ENCODE data around the gene CPTP.
A peak's percentile ranks its signal among the peaks of the same experiment; 100 is the strongest.

CPTP gene

GRCh38 chr1:1304331-1305299 is 20.0 kb upstream of the CPTP start:
- TF ChIP-seq, protein P1, sequence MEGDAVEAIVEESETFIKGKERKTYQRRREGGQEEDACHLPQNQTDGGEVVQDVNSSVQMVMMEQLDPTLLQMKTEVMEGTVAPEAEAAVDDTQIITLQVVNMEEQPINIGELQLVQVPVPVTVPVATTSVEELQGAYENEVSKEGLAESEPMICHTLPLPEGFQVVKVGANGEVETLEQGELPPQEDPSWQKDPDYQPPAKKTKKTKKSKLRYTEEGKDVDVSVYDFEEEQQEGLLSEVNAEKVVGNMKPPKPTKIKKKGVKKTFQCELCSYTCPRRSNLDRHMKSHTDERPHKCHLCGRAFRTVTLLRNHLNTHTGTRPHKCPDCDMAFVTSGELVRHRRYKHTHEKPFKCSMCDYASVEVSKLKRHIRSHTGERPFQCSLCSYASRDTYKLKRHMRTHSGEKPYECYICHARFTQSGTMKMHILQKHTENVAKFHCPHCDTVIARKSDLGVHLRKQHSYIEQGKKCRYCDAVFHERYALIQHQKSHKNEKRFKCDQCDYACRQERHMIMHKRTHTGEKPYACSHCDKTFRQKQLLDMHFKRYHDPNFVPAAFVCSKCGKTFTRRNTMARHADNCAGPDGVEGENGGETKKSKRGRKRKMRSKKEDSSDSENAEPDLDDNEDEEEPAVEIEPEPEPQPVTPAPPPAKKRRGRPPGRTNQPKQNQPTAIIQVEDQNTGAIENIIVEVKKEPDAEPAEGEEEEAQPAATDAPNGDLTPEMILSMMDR (IDR thresholded peaks at IDR 0.05; ENCODE audit: insufficient read depth, low read length, poor library complexity, severe bottlenecking): no peak
- TF ChIP-seq EZH2phosphoT487 (conservative IDR thresholded peaks at IDR 0.05; ENCODE audit: low read length): no peak
- Histone ChIP-seq H3K36me3 (ENCODE audit: low read length) (no peaks in the 10 kb centered on the region), H3K27ac (ENCODE audit: low read depth, low read length) (peak overlapping the region; percentile 65), H3K4me2 (ENCODE audit: low read depth, low read length, poor library complexity, severe bottlenecking) (peak overlapping the region; percentile 81), H3K9me2 (replicated peaks; ENCODE audit: insufficient read depth, low read length) (no peaks in the 10 kb centered on the region), H3K4me3 (ENCODE audit: insufficient read depth, low read length, poor library complexity, severe bottlenecking) (no peak overlapping the region), H3F3A (ENCODE audit: insufficient read depth) (no peaks in the 10 kb centered on the region; the same call in 1 of the 2 replicates), H2AFZ (ENCODE audit: low read depth, low read length, severe bottlenecking) (no peak overlapping the region), H3K27me3 (ENCODE audit: low read length) (no peaks in the 10 kb centered on the region), H3K9me3 (ENCODE audit: insufficient read depth, low read length) (no peaks in the 10 kb centered on the region), H3K9ac (ENCODE audit: low read length) (peak overlapping the region; percentile 99; the same call in 1 of the 2 replicates), H4K20me1 (ENCODE audit: low read depth, low read length) (no peaks in the 10 kb centered on the region; the same call in 1 of the 2 replicates), H3K79me2 (ENCODE audit: insufficient read depth, low read length) (peaks cover 12% of the 10 kb centered on the region)

GRCh38 chr1:1305300-1306069 is 19.1 kb upstream of the CPTP start:
- H3K27ac ChIP-seq (ENCODE audit: low read depth, low read length): peak overlapping the region; percentile 65
- H3K4me3 ChIP-seq (ENCODE audit: insufficient read depth, low read length, poor library complexity, severe bottlenecking): peak overlapping the region; percentile 93
- H3K27me3 ChIP-seq (ENCODE audit: low read length): no peaks in the 10 kb centered on the region

GRCh38 chr1:1306070-1306660 is 18.4 kb upstream of the CPTP start:
- H3K9ac ChIP-seq (ENCODE audit: low read length): peak overlapping the region; percentile 99

More at GRCh38 chr1:1305300-1306069, 19.1 kb upstream of the CPTP start:
- H4K20me1 ChIP-seq (ENCODE audit: low read depth, low read length): no peaks in the 10 kb centered on the region; the same call in 1 of the 2 replicates
- H3K9me3 ChIP-seq (ENCODE audit: insufficient read depth, low read length): no peaks in the 10 kb centered on the region
- no peaks in the 10 kb centered on the region; the same call in 1 of the 2 replicates for H3F3A ChIP-seq (ENCODE audit: insufficient read depth)
- no peak for TF ChIP-seq EZH2phosphoT487 (conservative IDR thresholded peaks at IDR 0.05; ENCODE audit: low read length)
- no peaks in the 10 kb centered on the region for H3K36me3 ChIP-seq (ENCODE audit: low read length)
- peak overlapping the region; percentile 99 for H3K9ac ChIP-seq (ENCODE audit: low read length)
- H3K9me2 ChIP-seq (replicated peaks; ENCODE audit: insufficient read depth, low read length): no peaks in the 10 kb centered on the region
- peak overlapping the region; percentile 81 for H3K4me2 ChIP-seq (ENCODE audit: low read depth, low read length, poor library complexity, severe bottlenecking)
- H3K79me2 ChIP-seq (ENCODE audit: insufficient read depth, low read length): peaks cover 12% of the 10 kb centered on the region
- H2AFZ ChIP-seq (ENCODE audit: low read depth, low read length, severe bottlenecking): no peak overlapping the region

More at GRCh38 chr1:1306070-1306660, 18.4 kb upstream of the CPTP start:
- no peak for TF ChIP-seq EZH2phosphoT487 (conservative IDR thresholded peaks at IDR 0.05; ENCODE audit: low read length)
- TF ChIP-seq, protein P1 (IDR thresholded peaks at IDR 0.05; ENCODE audit: insufficient read depth, low read length, poor library complexity, severe bottlenecking): peak; percentile 19
- Histone ChIP-seq H3K36me3 (ENCODE audit: low read length) (no peaks in the 10 kb centered on the region), H3K27ac (ENCODE audit: low read depth, low read length) (peak overlapping the region; percentile 65), H4K20me1 (ENCODE audit: low read depth, low read length) (no peaks in the 10 kb centered on the region; the same call in 1 of the 2 replicates), H2AFZ (ENCODE audit: low read depth, low read length, severe bottlenecking) (no peak overlapping the region), H3K4me3 (ENCODE audit: insufficient read depth, low read length, poor library complexity, severe bottlenecking) (peak overlapping the region; percentile 93), H3K4me2 (ENCODE audit: low read depth, low read length, poor library complexity, severe bottlenecking) (peak overlapping the region; percentile 81), H3K9me2 (replicated peaks; ENCODE audit: insufficient read depth, low read length) (no peaks in the 10 kb centered on the region), H3F3A (ENCODE audit: insufficient read depth) (no peaks in the 10 kb centered on the region; the same call in 1 of the 2 replicates), H3K79me2 (ENCODE audit: insufficient read depth, low read length) (peaks cover 12% of the 10 kb centered on the region), H3K27me3 (ENCODE audit: low read length) (no peaks in the 10 kb centered on the region), H3K9me3 (ENCODE audit: insufficient read depth, low read length) (no peaks in the 10 kb centered on the region)
